22Rv1 (cell line): ENCODE results near the gene DVL2.

Experiments used
- ZFX ChIP-seq: fragments of 450-650 bp; IDR thresholded peaks from 2 replicates; pipeline ENCODE4 v1.6.1; 2017; ENCODE audit warnings: antibody characterized with exemption, borderline replicate concordance
- TF ChIP-seq, protein P1 (sequence below): fragments of 450-650 bp; IDR thresholded peaks from 2 replicates; pipeline ENCODE4 v1.5.1; 2017; ENCODE audit warnings: mild to moderate bottlenecking

DNA sequence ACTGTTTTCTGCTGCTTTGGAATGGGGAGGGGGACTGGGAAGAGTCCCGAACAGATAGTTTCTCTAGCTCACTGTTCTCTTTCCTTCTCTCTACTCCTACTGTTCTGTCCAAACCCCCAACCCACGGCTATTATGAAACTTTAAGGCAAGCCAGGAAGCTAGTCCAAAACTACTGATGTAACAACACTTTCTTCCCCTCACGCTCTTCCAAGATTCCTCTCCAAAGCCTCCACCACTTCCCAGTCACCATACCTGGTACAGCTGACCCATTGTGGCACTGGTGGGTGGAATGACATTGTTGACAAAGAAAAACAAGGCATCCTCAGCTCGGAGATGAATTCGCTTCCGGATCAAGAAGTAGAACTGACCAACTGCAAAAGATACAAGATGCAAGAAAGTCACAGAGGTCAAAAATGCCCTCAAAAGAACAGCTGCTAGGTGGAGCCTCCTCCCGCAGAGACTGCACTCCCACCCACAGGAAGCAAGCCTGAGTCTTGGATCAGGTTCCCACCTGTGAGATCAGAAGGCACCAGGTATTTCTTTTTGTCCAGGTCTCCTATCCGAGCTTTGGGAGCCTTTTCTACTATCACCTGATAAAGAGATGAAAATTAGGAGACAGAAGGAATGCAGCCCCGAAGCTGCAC is 6.9 kb upstream of the DVL2 start:
- TF ChIP-seq, protein P1, sequence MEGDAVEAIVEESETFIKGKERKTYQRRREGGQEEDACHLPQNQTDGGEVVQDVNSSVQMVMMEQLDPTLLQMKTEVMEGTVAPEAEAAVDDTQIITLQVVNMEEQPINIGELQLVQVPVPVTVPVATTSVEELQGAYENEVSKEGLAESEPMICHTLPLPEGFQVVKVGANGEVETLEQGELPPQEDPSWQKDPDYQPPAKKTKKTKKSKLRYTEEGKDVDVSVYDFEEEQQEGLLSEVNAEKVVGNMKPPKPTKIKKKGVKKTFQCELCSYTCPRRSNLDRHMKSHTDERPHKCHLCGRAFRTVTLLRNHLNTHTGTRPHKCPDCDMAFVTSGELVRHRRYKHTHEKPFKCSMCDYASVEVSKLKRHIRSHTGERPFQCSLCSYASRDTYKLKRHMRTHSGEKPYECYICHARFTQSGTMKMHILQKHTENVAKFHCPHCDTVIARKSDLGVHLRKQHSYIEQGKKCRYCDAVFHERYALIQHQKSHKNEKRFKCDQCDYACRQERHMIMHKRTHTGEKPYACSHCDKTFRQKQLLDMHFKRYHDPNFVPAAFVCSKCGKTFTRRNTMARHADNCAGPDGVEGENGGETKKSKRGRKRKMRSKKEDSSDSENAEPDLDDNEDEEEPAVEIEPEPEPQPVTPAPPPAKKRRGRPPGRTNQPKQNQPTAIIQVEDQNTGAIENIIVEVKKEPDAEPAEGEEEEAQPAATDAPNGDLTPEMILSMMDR: no peak
- no peak for TF ChIP-seq ZFX
